Prostate gland (tissue), 2 donors: ENCODE results near the gene ZNF526. TPM values are rescaled to one million over a fixed set of nuclear protein-coding genes. Genes with fewer than 3 reads are reported as not detected.

Experiments
- DNase-seq: peaks from one replicate; pipeline ENCODE4 v3.0.0-alpha.2; 2019; ENCODE audit warnings: low spot score
- H3K27ac ChIP-seq, 2 donors: fragments of 200-600 bp; sonication (generic); 2 replicates each; pipeline ENCODE4 v1.5.1; 2017 to 2019
- H3K27me3 ChIP-seq: fragments of 200-600 bp; sonication (generic); replicated peaks from 2 replicates; pipeline ENCODE4 v1.5.1; 2019; ENCODE audit not compliant: insufficient read depth
- H3K36me3 ChIP-seq, 2 donors: fragments of 200-600 bp; sonication (generic); 1 replicate in 1 of 2; 2 replicates in 1 of 2; pipeline versions ENCODE4 v1.5.1 to v1.8.1; 2017 to 2019
- H3K4me1 ChIP-seq: fragments of 200-600 bp; sonication (generic); replicated peaks from 2 replicates; pipeline ENCODE4 v1.5.1; 2019
- H3K4me3 ChIP-seq, 2 donors: fragments of 200-600 bp; sonication (generic); 2 replicates each; pipeline ENCODE4 v1.5.1; 2017 to 2019
- H3K9me3 ChIP-seq: fragments of 200-600 bp; sonication (generic); 2 replicates; pipeline ENCODE4 v1.5.1; 2017
- POLR2A ChIP-seq: fragments of 450-650 bp; IDR thresholded peaks from one replicate; pipeline ENCODE4 v1.6.1; 2016; ENCODE audit warnings: antibody characterized with exemption, mild to moderate bottlenecking
- POLR2AphosphoS5 ChIP-seq: sonication (generic); formaldehyde crosslinking; IDR thresholded peaks from one replicate; pipeline ENCODE4 v1.6.1; 2017; ENCODE audit warnings: antibody characterized with exemption
- WGBS: methylation state at CpG from one replicate; pipeline ENCODE4 v1.1.5; 2018; 5-methylcytosine and 5-hydroxymethylcytosine counted together
- intact Hi-C: fragments of 100-400 bp; cut with DNase I; formaldehyde crosslinking; loops from one replicate; pipeline ENCODE4 v1.14.2; 2022
- total RNA-seq, 2 donors: library from RNA; depleted of rRNA; stranded (reverse); fragments of >200 nt; gene quantifications; one replicate each; pipeline ENCODE4 v1.1.0, GENCODE V29; 2016
- TF ChIP-seq, protein P1 (sequence below), 4 experiments: fragments of 200-600 bp in 2 of 4; fragments of 450-650 bp in 2 of 4; sonication (generic) in 2 of 4; IDR thresholded peaks; 1 replicate in 3 of 4; 2 replicates in 1 of 4; pipeline ENCODE4 v1.5.1; 2016 to 2019; ENCODE audit warnings: antibody characterized with exemption in 4 of 4, mild to moderate bottlenecking in 2 of 4, moderate library complexity in 2 of 4

Gene ZNF526
- total RNA-seq, 2 donors from 2014 or later, result 8.2 to 14.1 TPM

DNA sequence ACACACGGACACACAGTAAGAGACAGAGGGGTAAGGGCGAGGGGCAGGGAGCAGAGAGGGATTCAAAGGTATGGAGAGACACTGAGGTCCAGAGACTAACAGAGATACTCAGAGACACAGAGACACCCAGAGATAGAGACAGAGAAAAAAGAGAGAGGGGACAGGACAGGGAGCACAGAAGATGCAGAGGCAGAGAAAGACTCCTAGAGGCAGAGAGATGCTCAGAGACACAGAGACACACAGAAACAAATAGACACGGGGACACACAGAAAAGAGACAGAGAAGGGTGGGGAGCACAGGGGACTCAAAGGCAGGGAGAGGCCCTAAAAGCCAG lies 42.5 kb upstream of the ZNF526 start:
- H3K27ac ChIP-seq, result no peak overlapping the region
- DNase-seq, result no peak
- no peaks in the 10 kb centered on the region for H3K9me3 ChIP-seq
- peaks cover 12% of the 10 kb centered on the region for H3K27me3 ChIP-seq
- H3K4me3 ChIP-seq, result no peak overlapping the region
- WGBS, result 29% methylated on average over 3 of the region's 3 CpGs
- TF ChIP-seq POLR2AphosphoS5 (no peak), POLR2A (no peak)
- TF ChIP-seq, protein P1, sequence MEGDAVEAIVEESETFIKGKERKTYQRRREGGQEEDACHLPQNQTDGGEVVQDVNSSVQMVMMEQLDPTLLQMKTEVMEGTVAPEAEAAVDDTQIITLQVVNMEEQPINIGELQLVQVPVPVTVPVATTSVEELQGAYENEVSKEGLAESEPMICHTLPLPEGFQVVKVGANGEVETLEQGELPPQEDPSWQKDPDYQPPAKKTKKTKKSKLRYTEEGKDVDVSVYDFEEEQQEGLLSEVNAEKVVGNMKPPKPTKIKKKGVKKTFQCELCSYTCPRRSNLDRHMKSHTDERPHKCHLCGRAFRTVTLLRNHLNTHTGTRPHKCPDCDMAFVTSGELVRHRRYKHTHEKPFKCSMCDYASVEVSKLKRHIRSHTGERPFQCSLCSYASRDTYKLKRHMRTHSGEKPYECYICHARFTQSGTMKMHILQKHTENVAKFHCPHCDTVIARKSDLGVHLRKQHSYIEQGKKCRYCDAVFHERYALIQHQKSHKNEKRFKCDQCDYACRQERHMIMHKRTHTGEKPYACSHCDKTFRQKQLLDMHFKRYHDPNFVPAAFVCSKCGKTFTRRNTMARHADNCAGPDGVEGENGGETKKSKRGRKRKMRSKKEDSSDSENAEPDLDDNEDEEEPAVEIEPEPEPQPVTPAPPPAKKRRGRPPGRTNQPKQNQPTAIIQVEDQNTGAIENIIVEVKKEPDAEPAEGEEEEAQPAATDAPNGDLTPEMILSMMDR (IDR thresholded peaks at IDR 0.05), result no peak
- intact Hi-C loops, result no loop called here
- no peaks in the 10 kb centered on the region for H3K36me3 ChIP-seq
- H3K4me1 ChIP-seq, result no peaks in the 10 kb centered on the region

DNA sequence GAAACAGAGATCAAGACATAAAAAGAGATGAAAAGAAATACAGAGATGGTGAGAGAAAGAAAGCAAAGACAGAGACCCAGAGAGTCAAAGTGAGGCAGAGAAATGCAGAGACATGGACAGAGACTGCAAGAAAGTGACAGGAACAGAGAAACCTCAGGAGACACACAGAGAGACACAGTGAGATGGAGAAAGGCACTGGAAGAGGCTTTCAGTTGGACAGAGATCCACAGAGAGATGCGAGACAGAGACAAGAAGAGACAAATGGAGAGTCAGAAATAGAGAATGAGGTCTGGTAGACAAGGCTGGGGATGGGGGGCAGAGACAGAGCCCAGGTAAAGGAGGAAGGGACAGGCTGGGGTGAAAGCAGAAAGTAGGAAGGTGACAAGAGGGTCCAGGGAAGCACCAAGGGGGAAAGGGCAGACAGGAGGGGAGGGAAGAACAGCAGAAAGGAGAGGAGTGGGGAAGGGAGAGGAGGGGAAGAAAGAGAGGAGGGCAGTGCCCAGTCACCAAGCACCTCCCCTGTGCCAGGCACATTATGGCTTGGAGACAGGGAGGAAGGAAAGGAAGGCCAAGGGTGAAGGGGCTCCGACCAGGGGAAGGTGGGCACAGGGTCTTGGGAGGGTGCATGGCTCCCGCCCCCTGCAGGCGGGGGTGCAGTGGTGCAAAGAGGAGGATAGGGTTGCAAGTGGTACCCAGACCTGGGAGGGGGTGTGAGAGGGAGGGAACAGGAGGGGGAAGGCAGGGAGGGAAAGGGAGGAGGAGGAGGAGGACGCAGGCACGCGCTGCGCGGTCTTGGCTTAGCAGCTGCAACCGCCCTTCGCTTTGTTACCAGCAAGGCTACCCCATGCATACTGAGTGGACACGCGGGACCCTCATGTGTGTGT lies 41.1 kb upstream of the ZNF526 start:
- peaks cover 12% of the 10 kb centered on the region for H3K27me3 ChIP-seq
- no peaks in the 10 kb centered on the region for H3K4me1 ChIP-seq
- H3K9me3 ChIP-seq, result no peaks in the 10 kb centered on the region
- no peak for DNase-seq
- no peak overlapping the region for H3K4me3 ChIP-seq
- intact Hi-C loops, result no loop called here
- no peak overlapping the region for H3K27ac ChIP-seq
- 12% methylated on average over 13 of the region's 13 CpGs for WGBS
- no peaks in the 10 kb centered on the region for H3K36me3 ChIP-seq
- TF ChIP-seq, protein P1 (IDR thresholded peaks at IDR 0.05), result no peak
- TF ChIP-seq POLR2A (no peak), POLR2AphosphoS5 (no peak)

DNA sequence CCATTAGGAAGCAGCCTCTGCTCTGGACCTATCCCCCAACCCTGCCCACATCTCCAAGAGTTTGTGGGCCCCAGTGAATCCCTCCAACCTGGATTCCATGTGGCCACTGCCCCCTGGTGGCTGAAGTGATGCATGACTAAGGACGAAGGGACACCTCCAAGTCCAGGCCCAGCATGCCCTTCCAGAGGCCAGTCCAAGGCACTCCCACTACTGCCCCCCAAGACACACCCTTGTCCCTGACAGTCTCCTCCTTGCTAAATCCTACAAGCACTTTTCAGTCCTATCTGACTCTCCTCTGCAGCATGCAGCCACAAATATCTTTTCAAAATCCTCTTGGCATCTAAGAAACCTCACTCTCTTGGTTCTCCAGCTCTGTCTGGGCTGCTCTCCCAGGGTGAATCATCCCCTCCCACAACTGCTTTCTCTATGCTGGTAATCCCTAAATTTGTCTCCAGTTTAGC lies 35.7 kb upstream of the ZNF526 start:
- no peaks in the 10 kb centered on the region for H3K9me3 ChIP-seq
- H3K4me1 ChIP-seq, result no peaks in the 10 kb centered on the region
- peak; percentile 55 for DNase-seq
- no peak overlapping the region for H3K27ac ChIP-seq
- TF ChIP-seq, protein P1 (IDR thresholded peaks at IDR 0.05), result peak; percentile 80 to 90 (median 86)
- TF ChIP-seq POLR2A, result no peak
- H3K36me3 ChIP-seq, result no peaks in the 10 kb centered on the region
- intact Hi-C loops, result loop anchor here (2.0 kb wide), 1 partner anchor 52 kb away; the partner anchor contains the start of gene POU2F2
- H3K27me3 ChIP-seq, result peaks cover 4% of the 10 kb centered on the region
- WGBS, result 6% methylated on average over 1 of the region's 1 CpG
- no peak overlapping the region for H3K4me3 ChIP-seq

DNA sequence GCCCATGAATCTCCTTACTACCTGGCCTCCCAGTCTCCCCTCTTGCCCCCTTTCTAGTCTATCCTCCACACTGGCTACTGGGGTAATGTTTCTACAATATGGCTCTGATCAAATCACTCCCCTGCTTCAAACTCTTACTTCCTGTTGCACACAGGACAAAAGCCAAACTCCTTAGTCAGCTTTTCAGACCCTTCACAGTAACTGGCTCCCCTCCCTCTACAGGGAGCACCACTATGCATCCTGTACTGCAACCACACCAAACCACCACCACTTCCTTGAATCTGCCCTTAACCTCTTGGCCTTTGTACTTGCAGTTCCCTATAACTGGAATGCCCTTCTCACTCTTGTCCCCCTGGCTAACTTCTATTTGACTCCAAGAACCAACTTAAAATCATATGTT lies 34.8 kb upstream of the ZNF526 start:
- H3K9me3 ChIP-seq, result no peaks in the 10 kb centered on the region
- H3K4me3 ChIP-seq, result no peak overlapping the region
- intact Hi-C loops, result loop anchor here (2.0 kb wide), 1 partner anchor 52 kb away; the partner anchor contains the start of gene POU2F2
- no peaks in the 10 kb centered on the region for H3K36me3 ChIP-seq
- no peaks in the 10 kb centered on the region for H3K27me3 ChIP-seq
- H3K4me1 ChIP-seq, result no peaks in the 10 kb centered on the region
- no peak overlapping the region for H3K27ac ChIP-seq
- TF ChIP-seq POLR2AphosphoS5 (no peak), POLR2A (no peak)
- TF ChIP-seq, protein P1 (IDR thresholded peaks at IDR 0.05), result no peak
- DNase-seq, result no peak

DNA sequence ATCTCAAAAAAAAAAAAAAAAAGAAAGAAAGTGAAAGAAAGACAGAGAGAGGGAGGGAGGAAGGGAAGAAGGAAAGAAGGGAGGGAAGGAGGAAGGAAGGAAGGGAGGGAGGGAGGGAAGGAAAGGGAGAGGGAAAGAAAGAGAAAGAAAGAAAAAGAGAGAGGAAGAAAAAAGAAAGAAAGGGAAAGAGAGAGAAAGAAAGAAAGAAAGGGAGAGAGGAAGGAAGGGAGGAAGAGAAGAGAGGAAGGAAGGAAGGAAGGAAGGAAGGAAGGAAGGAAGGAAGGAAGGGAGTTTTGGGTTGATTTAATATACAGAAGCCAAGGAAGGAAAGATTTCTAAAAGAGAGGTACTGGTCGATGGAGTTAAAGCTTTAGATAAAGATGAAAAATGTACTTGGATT lies 31.4 kb upstream of the ZNF526 start:
- WGBS, result 85% methylated on average over 1 of the region's 1 CpG
- H3K27ac ChIP-seq, result no peak overlapping the region
- H3K4me3 ChIP-seq, result no peak overlapping the region
- no peak for DNase-seq
- TF ChIP-seq POLR2AphosphoS5 (no peak), POLR2A (no peak)
- TF ChIP-seq, protein P1 (IDR thresholded peaks at IDR 0.05), result no peak
- no peaks in the 10 kb centered on the region for H3K4me1 ChIP-seq
- intact Hi-C loops, result no loop called here
- no peaks in the 10 kb centered on the region for H3K9me3 ChIP-seq
- H3K27me3 ChIP-seq, result no peaks in the 10 kb centered on the region
- H3K36me3 ChIP-seq, result no peaks in the 10 kb centered on the region
